DMS153 treated with DMSO at 0.1 percent for 48 hours (cell line): ENCODE data around the gene DTNBP1.
"Not testable (repeated sequence)": the region's sequence is repeated elsewhere in the genome, so short reads cannot be mapped to it uniquely, and the experiment has no call there.

Source experiments
- DNase-seq: peaks from one replicate; lab custom pipeline; 2025; ENCODE audit not compliant: unreplicated experiment; lab: John Stamatoyannopoulos, UW

The DTNBP1 gene

DNA sequence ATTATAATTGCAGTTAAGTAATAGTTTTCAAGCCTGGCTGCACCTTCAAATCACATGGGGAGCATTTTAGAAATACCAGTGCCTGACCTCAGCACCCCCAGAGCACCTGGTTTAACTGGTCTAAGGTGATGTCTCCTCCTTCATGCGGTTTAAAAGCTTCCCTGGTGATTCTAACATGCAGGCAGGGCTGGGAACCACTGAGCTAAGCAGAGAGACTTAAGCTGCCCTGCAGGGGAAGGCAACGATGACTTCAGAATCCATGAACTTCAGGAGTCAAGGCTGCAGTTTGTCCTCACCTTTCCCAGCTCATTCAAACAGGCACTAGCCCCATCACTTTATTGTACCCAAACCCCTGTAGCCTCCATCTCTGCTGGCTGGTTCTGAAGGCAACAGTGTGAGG lies 6.1 kb upstream of the DTNBP1 start:
- no peak for DNase-seq

DNA sequence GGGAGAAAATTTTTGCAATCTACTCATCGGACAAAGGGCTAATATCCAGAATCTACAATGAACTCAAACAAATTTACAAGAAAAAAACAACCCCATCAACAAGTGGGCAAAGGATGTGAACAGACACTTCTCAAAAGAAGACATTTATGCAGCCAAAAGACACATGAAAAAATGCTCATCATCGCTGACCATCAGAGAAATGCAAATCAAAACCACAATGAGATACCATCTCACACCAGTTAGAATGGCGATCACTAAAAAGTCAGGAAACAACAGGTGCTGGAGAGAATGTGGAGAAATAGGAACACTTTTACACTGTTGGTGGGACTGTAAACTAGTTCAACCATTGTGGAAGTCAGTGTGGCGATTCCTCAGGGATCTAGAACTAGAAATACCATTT lies 4.1 kb upstream of the DTNBP1 start:
- DNase-seq: not testable (repeated sequence)

- no peak for DNase-seq
Measured at GRCh38 chr6:15665237-15665636, 2.4 kb upstream of the DTNBP1 start.

- peak; percentile 63 for DNase-seq
Measured at GRCh38 chr6:15663130-15663871, 473 bp upstream of the DTNBP1 start.

DNA sequence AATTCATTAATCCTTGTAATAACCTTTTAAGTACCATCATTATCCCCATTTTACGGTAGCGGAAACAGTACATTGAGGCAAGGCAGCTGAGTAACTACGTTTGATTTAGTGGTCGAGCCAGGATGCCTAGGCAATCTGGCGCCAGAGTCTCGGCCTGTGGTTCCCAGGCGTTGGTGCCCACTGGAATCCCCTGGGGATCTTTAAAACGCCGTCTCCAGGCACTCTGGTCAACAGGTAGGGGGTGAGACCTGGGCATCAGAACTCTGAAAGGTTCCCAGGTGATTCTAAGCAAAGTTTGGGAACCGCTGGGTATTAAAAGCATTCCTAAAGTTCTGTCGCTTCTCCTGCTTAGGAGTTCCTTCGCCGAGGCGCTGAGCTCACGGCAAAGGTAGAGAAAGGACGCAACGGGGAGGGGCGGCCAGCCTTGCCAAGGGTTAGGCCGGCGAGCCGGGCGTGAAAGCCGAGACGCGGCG lies 939 bp downstream of the DTNBP1 start:
- peak; percentile 71 for DNase-seq

DNA sequence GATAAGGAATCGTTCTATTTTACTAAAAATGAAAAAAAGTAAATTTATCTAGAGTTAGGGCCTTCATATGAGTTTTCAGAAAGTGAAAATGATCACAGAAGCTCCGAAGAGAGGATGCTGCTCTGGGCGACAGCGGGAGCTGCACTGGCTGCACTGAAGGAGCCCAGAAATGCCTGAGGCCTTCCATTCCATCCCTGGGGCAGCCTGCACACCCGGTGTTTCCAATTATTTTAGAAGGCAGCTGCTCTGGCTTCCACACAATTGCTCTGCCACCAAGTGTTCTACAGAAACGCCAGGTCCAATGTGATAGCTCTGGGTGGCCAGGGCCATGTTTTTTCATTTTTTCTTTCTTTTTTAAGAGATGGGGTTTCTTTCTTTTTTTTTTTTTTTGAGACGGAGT lies 3.6 kb downstream of the DTNBP1 start:
- no peak for DNase-seq

GRCh38 chr6:15658181-15658744 lies 4.6 kb downstream of the DTNBP1 start:
- DNase-seq: no peak

DNA sequence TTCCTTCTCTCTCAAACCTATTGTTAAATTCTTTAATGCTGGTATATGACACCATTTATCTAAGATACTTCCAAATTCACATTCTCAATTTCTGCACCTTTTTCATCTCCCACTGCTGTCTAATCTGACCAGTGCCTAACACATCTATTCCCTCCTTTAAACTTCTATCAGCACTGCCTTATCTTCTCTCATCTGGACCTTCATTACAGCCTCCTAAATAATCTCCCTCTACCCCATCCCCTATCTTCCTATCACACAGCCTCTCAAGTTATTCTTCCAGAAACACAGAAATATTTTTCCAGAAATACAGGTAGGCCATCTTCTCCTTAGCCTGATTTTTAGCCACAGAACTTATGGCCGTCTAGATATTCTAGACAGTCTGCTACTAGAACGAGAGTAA lies 5.5 kb downstream of the DTNBP1 start:
- no peak for DNase-seq

GRCh38 chr6:15656145-15656544 lies 6.7 kb downstream of the DTNBP1 start:
- no peak for DNase-seq

DNA sequence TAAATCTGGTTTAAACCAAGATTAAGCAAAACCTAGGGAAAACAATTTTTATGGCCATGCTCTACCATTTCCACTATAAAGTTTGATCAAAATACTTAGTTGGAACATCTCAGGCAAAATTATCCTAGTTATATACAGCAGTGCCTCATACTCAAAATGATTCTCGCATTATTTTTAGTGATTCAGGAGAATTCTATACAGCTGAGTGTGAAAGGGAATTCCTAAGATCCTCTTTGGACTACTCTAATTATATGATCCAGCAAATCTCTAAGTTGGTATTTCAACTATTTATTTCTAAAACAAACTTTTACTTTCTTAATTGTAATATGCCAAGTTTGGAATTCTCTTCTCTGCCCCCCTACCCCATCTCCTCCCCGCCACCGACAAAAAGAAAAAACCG lies 8.6 kb downstream of the DTNBP1 start:
- no peak for DNase-seq

DNA sequence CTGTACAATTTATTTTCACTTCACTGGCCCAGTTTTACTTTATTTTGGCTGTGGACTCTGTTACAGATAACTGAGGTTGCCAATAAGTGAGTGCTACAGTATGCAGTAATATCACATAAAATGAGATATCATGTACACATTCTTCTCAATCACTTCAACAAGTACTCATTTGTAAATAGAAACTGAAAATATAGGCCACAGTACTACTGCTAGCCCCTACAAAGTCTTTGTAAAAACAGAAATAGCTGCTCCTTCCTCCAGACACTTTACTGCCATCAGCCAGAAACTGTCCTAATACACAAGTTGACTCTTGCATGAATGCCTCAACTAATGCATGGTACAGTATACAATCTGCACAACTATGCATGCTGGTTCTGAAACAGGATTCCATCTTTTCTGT lies 9.2 kb downstream of the DTNBP1 start:
- no peak for DNase-seq

GRCh38 chr6:15650004-15650559 lies 12.7 kb downstream of the DTNBP1 start:
- not testable (repeated sequence) for DNase-seq

DNA sequence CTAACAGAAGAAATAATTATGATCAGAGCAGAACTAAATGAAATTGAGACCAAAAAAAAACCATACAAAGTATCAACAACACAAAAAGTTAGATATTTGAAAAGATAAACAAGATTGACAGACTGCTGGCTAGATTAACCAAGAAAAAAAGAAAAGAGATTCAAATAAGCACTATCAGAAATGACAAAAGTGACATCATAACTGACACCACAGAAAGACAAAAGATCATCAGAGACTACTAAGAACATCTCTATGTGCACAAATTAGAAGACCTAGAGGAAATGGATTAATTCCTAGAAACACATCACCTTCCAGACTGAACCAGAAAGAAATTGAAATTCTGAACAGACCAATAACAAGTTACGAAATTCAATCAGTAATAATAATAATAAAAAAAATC lies 17.9 kb downstream of the DTNBP1 start:
- DNase-seq: no peak

DNA sequence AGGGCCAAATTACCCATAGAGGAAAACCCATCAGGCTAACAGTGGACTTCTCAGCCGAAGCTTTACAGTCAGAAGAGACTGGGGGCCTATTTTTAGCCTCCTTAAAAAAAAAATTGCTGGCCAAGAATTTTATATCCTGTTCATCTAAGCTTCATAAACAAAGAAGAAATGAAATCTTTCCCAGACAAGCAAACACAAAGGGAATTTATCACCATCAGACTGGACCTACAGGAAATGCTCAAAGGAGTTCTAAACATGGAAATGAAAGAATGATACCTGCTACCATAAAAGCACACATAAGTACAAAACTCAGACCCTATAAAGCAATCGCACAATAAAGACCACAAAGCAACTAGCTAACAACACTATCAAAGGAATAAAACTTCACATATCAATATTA lies 19.3 kb downstream of the DTNBP1 start:
- no peak for DNase-seq

DNA sequence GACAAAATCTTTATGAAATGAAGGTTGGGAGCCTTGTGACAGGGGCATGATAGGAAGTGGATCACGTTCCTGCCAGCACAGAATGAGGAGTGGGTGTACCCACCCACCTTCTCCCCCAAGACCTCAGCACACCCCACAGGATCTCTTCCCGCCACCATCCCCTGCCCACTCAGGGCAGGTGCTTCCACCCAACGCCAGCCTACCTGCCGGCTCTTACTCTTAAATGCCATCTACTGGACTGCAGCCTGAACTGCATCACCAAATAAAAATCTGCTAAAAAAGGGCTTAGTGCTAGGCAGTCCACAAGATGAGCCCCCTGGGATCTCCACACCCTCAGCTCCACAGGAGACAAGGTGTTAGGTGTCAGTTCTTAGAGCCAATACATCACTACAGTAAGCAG lies 20.6 kb downstream of the DTNBP1 start:
- no peak for DNase-seq

DNA sequence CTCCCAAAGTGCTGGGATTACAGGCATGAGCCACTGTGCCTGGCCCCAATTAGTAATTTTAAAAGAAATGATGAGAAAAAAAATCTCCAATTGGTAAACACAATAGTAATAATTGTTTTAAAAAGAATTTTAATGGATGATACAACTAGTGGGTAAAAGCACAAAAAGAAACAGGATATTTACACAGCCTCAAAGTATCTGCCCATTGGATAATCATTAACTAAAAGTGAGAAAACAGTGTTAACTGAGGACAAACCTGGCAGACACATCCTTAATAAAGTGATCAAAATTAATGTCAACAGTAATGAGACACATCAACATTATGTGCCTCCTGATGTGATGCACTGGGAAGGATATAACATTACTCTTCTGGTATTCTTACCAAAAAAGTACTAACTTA lies 24.5 kb downstream of the DTNBP1 start:
- DNase-seq: no peak

- no peak for DNase-seq
Measured at GRCh38 chr6:15631432-15631831, 31.4 kb downstream of the DTNBP1 start.

- no peak for DNase-seq
Measured at GRCh38 chr6:15630202-15630601, 32.6 kb downstream of the DTNBP1 start.

DNA sequence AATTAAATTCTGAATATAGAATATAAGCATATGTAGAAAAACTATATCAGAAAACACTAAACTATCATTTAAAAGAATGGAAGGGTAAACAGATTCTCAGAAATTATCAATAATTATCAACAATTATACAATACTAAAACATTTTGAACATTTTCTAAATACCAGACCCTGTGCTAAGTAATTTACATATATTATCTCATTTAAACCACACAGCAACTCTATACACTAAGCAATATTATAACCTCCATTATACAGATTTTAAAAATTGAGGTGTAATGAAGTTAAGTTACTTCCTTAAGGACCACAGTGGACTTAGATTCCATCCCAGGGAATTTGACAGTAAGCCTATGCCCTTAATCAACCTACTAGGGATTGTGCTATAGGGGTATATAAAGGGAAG lies 33.3 kb downstream of the DTNBP1 start:
- DNase-seq: no peak

GRCh38 chr6:15628499-15629131 lies 34.2 kb downstream of the DTNBP1 start:
- no peak for DNase-seq

GRCh38 chr6:15627821-15628220 lies 35.0 kb downstream of the DTNBP1 start:
- no peak for DNase-seq
